D341Med (cell line): ENCODE measurements around the gene ZMYM5.
"Not testable (repeated sequence)": the region's sequence is repeated elsewhere in the genome, so short reads cannot be mapped to it uniquely, and the experiment has no call there.

Experiments used
- DNase-seq: peaks from one replicate; pipeline ENCODE4 v3.0.0; 2012; ENCODE audit warnings: low spot score

Gene ZMYM5

DNA sequence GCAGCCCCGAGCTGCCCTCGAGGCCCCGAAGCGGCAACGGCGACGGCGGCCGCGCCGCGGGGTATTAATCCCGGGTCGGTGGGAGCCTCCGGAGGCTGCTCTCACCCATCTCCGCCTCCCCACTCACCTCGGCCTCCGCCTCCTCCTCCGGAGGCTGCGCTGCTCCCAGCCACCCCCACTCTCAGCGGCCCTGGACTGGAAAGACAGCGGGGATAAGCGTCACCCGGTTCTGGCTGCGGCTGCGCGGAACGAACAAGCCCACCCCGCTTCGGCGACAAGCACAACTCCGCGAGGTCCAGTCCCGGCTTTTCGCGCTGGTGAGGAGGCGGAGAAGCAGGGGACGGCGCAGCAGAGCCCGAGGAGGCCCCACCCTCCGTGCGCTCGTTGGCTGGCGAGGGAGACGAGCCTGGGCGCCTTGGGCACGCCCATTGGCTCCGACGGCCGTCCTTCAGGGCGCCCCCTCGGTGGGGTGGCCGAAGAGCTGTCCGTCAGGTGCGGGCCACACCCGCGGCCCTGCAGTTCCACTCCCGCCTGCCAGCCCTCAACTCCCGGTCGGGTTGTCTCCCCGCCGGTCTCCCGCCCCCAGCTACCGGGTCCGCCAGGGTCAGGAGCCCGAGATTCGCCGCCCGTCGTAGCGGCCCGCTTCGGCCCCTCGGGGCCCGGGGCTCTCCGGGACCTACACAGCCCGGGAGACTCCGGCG, at the start of gene ZMYM5:
Gene ZMYM5 (minus strand): TSS at position 327 of the 701 bp plus-strand sequence. CDS start 11,469 bp downstream, outside the sequence.
- peak; percentile 98 for DNase-seq

DNA sequence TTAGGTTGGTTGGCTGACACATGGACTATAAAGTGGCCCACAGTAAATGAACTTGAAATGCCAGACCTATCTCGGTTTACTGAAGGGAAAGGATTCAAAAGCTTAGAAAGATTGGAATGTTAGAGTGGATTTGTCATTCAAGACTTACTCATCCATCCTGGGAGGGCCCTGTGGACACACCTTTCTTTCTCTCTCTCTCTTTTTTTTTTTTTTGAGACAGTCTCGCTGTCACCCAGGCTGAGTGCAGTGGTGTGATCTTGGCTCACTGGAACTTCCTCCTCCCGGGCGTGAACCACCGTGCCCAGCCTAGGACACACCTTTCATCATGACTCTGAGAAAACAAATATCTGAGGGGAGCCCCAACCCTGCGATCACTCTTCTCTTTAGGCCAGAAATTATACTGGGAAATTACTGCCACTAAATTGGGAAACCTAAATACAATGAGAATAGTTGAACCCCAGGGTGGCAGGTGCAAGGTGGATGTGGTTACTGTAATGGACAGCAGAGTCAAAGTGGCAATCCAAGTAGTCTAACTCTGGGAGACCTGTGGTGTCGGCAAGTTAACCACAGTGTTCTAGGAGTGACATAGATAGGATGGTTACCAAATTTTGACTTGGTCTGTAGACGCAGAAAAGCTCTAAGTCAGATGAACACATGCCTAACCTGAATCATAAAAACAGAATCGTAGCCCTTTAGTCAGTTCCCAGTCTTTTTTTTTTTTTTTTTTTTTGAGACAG, 47.1 kb upstream of the ZMYM5 start:
- DNase-seq = no peak

DNA sequence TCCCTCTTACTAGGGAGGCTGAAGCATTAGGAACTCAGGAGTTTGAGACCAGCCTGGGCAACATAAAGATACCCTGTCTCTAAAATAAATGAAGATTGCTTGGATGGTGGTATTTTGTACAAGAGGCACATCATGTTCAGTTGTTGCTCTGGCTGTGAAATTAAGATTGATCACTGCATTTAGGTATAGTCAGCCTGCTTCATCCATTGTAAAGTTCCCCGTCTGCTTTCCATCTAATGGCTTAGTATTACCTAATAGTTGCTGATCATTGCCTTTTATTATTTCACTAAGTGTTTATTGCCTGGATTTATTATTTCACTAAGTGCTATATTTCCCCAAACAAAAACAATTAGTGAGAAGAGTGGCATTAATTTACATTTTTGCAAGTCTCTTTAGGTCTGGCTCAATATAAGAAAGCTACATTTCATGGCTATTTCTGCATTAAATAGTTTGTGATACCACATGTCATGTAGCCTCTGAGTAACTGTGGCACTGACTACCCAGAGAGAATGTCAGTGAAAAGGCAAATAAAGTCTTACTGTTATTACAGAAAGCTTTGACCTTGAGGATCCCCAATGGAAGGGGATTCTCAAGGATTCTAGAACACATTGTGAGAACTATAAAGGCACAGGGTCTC, 45.0 kb upstream of the ZMYM5 start:
- no peak for DNase-seq

DNA sequence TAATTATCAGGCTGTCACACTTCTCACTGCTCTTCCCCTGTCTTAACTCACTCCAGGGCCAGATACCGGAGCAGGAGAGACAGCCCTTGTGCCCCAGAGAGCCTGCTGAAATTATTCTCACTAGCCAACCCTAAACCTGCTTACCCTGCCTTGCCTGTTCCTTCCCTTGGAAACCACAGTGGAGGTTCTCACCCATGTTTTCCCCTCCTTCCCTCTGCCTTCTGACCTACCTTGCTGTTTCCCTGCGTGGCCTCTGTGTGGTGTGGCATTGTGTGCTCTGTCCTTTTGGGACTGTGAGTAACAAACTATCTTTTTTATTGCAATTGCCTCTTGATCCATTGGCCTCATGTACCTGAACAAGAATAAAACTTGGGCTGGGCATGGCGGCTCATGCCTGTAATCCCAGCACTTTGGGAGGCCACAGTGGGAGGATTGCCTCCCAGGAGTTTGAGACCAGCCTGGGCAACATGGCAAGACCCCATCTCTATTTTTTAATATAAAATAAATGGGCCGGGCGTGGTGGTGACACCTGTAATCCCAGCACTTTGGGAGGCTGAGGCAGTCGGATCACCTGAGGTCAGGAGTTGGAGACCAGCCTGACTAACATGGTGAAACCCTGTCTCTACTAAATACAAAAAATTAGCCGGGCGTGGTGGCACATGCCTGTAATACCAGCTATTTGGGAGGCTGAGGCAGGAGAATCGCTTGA, 42.2 kb upstream of the ZMYM5 start:
- DNase-seq = not testable (repeated sequence)

DNA sequence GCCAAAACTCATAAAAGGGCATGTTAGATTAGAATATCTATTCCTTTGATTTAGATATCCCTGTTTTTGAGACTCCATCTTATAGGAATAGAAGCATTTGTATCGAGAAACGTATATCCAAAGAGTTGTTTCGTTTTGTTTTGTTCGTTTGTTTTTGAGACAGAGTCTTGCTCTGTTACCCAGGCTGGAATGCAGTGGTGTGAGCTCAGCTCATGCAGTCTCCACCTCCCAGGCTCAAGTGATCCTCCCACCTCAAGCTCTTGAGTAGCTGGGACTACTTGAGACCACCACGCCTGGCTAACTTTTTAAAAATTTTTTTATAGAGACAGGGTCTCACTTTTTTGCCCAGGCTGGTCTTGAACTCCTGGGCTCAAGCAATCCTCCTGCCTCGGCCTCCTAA, 26.6 kb upstream of the ZMYM5 start:
- DNase-seq = no peak

DNA sequence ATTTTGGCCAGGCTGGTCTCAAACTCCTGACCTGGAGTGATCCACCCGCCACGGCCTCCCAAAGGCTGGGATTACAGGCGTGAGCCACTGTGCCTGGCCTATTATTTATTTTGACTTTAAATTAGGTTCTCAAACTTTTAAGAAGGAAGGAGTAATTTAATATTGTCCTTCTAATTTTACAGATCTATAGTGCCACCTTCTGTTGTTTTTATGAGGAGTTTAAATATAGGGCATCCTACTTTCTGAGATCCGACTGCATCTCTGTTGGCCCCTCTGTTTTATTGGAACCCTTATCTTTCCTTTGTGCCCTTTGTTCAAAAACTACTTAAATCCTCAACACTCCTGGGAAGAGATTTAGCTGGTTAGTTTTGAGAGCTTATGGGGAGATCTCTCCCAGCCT, 25.4 kb upstream of the ZMYM5 start:
- no peak for DNase-seq

DNA sequence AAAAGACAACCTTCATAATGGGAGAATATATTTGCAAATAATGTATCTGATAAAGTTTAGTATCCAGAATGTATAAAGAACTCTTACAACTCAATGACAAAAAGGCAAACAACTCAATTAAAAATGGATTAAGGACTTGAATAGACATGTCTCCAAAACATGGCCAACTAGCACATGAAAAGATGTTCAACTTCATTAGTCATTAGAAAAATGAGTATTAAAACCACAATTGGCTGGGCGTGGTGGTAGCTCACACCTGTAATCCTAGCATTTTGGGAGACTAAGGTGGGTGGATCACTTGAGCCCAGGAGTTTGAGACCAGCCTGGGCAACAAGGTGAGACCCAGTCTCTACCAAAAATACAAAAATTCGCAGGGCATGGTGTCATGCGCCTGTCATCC, 18.8 kb upstream of the ZMYM5 start:
- DNase-seq = no peak

DNA sequence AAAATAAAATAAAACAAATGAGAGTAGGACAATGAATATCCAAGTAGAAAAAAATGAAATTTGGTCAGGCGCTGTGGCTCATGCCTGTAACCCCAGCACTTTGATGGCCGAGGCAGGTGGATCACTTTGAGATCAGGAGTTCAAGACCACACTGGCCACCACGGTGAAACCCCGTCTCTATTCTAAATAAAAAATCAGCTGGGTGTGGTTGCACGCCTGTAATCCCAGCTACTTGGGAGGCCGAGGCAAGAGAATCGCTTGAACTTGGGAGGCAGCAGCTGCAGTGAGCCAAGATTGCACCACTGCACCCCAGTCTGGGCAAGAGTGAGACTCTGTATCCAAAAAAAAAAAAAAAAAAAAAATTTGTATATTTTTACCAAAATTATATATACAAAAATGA, 18.2 kb upstream of the ZMYM5 start:
- no peak for DNase-seq

DNA sequence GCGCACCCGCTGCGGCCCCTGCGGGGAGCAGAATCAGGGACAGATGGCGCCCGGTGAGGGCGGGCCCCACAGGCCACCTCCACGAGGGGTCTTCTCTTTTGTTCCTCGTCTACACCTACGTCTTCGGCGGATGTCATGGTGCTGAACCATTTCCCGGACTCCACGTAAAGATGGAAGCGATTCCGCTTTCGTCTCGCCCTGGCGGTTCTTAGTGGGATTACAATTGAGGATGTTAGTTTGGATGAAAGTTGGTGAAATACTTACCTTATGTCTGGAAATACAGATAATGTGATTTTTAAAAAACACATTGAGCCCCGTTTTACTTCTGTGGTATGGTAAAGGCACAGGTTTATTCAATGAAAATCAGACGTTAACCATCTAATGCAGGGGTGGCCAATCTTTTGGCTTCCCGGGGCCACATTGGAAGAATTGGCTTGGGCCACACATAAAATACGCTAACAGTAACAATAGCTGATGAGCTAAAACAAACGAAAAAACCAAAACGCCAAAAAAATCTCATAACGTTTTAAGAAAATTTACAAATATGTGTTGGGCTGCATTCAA, 1.4 kb upstream of the ZMYM5 start:
- no peak for DNase-seq

DNA sequence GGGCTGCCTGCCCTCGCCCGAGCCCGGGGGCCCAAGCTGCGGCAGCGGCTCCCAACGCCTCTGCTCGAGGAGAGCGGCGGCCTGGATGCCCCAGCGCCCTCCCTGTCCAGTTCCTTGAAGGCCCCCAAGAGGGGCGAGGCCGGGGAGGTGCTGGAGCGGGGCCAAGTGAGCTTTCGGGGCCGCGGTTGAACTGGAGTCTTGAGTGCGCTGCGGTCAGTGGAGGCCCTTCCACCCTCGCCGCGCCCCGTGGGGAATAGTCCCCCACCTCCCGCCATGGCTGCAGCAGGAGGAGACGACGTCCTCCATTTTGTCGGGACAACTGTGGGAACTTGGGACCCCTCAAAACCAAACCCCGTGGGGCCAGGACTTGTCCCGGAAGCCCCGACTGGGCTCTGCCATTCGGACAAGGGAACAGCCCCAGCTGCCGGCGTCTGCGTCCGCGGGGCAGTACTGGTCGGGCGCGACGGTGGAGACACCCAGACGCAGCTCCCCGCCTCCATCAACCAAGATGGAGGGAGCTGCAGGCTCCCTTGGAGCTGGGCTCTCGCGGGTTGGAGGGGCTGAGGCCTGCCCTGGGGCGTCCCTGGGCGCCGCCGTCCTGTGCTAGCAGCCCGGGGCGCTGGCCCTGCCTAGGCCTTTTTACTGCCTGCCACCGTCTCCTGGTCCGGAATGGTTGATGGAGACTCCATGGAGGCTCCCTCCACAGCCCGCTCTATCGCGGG, 736 bp upstream of the ZMYM5 start:
- DNase-seq = peak; percentile 29

DNA sequence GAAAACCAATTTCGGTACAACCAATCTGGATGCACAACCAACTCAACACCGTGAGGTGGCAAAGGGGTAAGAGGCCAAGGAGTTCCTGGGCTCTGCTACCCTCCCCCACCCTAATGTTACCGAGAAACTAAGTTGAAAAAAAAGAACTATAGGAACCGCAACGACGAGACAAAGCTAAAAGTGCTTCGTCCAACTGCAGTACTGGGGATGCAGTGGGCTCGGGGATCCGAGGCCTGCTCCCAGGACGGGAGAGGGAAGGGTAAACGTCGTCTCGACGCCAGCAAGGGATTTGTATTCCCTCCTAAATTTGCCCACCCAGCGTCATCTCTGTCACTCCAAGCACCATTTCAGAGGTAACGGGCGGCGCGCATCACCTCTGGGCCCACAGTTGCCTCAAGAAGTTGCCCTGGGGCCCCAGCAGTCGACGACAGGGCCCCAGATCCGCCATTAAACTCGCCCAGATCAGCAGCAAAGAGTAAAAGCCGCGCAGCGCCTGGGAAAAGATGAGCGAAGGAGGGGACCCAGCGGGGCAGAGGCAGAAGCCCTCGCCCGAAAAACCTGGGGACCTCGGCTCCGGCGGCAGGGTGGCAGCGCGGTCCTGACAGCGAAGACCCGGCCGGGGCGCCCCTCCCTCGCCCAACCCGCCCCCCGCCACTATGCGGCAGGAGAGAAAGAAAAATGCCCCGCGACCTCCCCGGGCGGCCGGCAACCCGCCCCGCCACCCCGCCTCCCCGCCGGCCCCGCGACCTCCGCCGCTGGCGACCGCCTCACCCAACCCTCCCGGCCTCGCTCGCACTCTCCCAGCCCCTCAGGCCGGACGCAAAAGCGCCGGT, 752 bp downstream of the ZMYM5 start:
- peak; percentile 63 for DNase-seq

DNA sequence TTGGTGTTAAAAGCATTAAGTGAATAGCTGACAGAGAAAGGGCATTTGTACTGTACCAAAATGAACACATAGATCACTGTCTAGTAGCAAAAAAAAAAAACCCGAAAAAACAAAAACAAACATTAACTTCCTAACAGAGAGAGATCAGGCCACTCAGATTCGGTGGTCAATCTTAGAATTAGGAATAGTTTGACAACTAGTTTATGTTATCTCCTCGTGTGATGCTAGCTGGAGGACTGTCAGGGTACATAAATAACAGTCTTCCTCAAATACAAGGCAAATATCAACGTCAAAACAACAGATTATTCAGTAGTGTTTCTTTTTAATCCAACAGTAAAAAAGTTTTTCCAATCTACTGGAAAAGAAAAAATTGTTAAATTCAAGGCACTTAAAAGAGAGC, 1.7 kb downstream of the ZMYM5 start:
- no peak for DNase-seq

DNA sequence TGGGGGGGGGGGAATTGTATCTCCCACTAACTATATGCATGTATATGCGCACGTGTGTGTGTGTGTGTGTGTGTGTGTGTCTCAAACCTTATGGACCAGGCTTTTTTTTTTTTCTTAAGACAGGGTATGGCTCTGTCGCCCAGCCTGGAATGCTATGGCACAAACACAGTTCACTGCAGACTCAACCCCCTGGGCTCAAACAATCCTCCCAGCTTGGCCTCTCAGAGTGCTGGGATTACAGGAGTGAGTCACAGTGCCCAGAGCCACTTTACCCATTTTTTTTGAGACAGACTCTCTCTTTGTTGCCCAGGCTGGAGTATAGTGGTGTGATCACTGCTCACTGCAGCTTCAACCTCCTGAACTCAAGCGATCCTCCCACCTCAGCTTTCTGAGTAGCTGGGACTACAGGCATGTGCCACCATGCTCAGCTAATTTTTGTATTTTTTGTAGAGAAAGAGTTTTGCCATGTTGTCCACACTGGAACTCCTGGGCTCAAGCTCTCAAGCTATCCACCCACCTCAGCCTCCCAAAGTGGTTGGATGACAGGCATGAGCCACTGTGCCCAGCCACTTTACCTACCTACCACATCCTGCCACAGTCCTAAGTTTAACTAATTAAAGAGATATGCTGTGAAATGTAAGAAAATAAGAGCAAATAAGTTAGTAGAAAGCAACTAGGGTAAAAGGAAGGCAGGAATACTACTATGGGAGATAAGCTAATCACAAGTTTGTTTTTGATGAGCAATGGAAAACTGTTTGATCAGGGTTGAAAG, 2.4 kb downstream of the ZMYM5 start:
- no peak for DNase-seq

DNA sequence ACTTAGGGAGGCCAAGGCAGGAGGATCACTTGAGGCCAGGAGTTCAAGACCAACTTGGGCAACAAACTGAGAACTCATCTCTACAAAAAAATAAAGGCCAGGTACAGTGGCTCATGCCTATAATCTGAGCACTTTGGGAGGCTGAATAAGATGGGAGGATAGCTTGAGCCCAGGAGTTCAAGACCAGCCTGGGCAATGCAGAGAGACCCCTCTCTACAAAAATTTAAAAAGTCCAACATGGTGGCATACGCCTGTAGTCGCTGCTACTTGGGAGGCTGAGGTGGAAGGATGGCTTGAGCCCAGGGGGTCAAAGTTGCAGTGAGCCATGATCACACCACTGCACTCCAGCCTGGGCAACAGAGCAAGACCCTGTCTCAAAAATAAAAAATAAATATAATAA, 5.8 kb downstream of the ZMYM5 start:
- not testable (repeated sequence) for DNase-seq

DNA sequence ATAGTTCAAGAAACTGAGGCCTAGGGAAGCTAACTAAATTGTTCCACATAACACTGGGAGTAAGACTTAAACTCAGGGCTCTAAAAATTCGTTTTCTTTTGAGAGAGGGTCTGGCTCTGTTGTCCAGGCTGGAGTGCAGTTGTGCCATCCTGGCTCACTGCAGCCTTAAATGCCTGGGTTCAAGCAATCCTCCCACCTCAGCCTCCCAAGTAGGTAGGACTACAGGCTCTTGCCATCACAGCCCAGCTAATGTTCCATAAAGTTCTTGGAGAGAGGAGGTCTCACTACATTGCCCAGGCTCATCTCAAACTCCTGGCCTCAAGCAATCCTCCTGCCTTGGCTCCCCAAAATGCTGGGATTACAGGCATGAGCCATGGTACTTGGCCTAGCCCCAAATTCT, 10.7 kb downstream of the ZMYM5 start:
- DNase-seq = no peak

DNA sequence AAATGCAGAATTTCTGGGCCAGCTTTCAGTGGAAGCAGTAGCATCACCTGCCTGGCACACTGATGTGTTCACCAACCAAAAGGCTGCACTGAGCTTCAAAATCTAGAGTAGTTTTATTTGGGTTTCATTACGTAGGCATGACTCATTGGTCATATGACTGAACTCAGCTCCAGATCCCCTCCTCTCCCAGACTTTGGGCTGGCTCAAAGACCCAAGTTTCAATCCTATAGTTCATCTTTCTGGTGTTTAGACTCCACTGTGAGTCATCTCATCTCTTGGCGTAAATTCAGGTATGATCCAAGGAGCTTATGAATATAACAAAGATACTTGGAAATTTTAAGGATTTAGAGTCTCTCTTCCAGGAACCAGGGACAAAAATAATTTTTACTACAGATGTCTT, 17.7 kb downstream of the ZMYM5 start:
- no peak for DNase-seq

DNA sequence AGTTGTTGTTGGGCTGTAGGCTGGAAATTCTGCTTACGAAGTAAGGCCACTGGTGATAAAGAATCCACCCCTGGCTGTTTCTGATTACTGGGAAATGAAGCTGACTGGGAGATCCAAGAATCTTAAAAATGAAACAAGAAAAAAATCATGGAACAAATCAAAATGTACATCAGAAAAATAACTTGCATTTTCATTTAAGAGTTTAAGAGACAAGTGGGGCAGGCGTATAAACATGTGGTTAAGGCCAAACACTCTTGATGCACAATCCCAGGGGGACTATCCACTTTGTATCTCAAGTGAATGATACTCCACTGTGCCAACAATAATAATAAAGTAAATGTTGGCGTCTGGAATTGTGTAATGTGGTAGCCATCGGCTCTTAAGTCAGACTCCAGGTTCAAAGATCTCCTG, 24.6 kb downstream of the ZMYM5 start:
- no peak for DNase-seq

DNA sequence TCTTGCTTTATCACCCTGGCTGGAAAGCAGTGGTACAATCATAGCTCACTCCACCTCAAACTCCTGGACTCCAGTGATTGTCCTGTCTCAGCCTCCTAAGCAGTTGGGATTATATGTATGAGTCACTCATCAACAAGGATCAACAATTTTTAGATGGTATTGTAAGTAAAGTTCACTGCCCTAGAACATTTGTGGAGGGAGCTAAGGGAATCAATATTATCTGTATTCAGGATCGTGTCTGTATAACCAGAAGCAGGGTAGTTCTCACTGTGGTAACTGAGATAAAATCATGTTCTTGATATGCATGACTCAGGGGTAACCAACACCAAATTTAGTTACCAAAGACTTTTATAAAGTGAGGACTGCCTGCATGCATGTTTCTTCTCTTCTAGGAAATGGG, 27.0 kb downstream of the ZMYM5 start:
- DNase-seq = no peak

DNA sequence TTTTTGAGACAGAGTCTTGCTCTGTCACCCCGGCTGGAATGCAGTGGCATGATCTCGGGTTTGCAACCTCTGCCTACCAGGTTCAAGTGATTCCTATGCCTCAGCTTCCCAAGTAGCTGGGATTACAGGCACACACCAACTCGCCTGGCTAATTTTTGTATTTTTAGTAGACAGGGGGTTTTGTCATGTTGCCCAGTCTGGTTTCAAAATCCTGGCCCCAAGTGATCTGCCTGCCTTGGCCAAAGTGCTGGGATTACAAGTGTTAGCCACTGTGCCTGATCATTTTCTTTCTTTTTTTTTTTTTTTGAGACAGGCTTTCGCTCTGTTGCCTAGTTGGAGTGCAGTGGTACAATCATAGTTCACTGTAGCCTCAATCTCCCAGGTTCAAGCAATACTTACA, 28.7 kb downstream of the ZMYM5 start:
- DNase-seq = no peak

DNA sequence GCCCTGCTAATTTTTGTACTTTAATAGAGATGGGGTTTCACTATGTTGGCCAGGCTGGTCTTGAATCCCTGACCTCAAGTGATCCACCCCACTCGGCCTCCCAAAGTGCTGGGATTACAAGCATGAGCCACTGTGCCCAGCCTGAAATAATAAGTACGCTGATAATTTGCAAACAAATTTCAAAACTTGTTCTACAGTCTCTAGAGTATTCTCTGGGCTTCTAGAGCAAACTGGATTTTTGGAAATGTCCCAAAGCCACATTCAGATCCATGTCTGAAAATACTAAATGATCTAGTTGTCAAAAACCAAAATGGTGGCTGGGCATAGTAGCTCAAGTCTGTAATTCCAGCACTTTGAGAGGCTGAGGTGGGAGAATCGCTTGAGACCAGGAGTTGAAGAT, 40.8 kb downstream of the ZMYM5 start:
- DNase-seq = no peak
